Measurements from ENCODE around the gene ZNF80. TPM values are rescaled to one million over a fixed set of nuclear protein-coding genes. Genes with fewer than 3 reads are reported as not detected.

ZNF80 gene
- total RNA-seq, 1 donor from 2014 or later, result 0.17 TPM

- DNase-seq (ENCODE audit: low spot score), result no peak
These were observed 17.6 kb downstream of the ZNF80 start for GRCh38 chr3:114219741-114220140.

DNA sequence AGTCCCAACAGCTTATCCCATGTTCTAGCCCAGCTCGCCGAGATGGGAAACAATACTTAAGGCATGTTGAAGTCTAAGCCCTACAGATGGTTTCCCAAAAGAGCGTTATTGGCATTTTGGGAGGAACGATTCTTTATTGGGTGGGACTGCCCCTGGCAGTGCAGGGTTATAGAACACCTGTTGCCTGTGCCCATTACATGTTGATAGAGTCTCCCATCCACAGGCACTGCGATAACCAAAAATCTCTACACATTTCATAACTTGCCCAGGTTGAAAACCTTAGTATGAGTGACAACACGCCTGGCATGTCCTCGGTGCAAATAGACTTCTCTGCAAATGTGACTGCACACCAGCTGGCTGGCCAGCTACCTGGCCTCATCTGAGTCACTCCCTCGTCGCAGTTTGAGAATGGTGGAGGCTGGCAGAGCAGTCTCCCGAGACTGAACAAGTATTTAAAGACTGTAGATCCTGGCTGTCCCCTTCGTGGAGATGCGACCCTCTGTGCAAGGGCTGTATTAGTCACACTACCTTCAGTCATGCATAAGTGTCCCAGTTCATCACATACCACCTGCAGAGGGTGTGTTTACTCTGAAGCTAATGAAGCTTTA lies 18.7 kb downstream of the ZNF80 start:
- no peak for DNase-seq (ENCODE audit: low spot score)

DNA sequence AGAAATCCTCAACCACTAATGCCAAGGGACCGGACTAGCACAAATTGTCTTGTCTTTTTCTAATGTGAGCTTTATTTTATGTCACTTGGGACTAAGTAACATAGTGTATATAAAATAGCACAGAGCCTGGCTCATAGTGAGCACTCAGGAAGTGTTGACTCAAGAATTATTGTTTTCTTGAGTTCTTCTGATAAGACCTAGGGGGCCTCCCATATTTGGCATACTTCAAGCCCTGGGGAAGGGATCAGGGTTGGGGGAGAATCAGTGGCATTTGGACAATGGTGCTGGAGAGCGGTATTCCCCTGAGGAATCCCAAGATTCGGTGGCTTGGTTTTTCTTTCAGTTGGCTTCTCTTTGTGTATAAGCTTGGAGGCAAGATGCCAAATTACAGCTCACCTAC lies 19.4 kb downstream of the ZNF80 start:
- DNase-seq (ENCODE audit: low spot score), result no peak

DNA sequence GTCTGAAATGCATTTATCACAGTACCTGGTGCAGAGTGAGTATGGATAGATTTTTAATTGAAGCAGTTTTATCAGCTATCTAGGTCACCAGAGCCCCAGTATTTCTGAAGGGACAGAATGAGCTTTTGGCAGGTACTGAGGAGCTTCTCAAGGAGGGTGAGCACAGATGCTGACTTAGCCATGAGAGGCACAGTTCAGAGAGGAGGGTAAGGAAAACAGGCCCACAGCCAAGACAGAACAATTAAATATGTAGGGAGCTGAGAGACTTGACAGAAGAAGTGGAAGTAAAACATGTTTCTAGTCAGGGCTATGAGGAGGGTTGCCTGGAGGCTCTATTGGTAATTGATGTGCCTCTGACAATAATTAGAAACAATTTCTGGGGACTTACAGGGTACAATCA lies 20.1 kb downstream of the ZNF80 start:
- DNase-seq (ENCODE audit: low spot score), result no peak

GRCh38 chr3:114216186-114216970 lies 21.0 kb downstream of the ZNF80 start:
- DNase-seq (ENCODE audit: low spot score), result no peak

- DNase-seq (ENCODE audit: low spot score), result no peak
These were observed 22.6 kb downstream of the ZNF80 start for GRCh38 chr3:114214542-114215341.

GRCh38 chr3:114213627-114214541 lies 23.5 kb downstream of the ZNF80 start:
- peak; percentile 25 for DNase-seq (ENCODE audit: low spot score)

DNA sequence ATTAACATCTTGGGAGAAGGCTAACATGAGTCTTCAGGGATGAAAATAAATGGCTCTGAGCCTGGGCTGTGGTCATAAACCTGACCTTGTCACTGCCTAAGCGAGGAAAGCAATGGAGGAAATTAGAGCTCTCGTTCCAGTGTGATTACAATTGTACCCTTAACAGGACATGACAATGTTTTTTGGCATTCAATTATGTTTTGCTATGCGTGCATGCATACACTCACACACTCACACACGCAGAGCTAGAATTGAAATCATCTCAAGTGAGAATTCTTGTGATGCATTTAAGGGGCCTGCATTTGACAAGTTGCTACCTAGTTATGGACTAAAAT lies 24.1 kb downstream of the ZNF80 start:
- DNase-seq (ENCODE audit: low spot score), result no peak

DNA sequence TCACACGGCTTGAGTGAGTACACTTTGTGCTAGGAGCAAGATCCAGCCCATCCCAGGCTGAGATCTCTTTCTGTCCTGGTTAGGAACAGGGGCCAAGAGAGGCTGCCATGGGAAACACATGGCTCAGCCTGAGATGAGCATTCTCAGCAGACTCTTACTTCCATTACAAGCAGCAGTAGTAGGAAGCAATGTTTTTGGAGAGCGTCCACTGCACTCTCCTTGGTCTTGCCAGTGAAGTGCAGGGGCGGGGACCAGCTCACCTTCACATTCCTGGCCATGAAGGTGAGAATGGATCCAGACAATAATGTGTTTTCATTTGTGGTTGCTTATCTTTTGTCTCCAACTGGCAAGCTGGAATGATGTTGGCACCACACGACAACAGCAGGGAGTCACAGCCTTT lies 24.7 kb downstream of the ZNF80 start:
- no peak for DNase-seq (ENCODE audit: low spot score)

- no peak for DNase-seq (ENCODE audit: low spot score)
These were observed 29.6 kb downstream of the ZNF80 start for GRCh38 chr3:114207768-114208167.

DNA sequence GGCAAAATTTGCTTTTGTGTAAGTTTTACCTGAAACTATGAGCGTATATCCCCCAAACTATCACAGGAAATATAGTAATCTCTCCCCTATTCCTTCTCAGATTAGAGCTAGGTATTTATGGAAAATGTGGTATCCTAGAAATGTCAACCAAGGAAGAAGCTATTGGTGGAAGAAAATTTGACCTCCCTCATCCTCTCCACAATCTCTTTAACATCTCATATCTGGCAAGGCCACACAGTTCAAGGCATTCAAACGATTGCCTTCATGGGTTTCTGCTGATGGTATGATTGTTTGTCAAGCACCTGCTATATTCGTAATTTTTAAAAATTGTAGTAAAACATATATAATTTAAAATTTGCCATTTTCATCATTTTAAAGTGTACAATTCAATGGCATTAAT lies 31.0 kb downstream of the ZNF80 start:
- DNase-seq (ENCODE audit: low spot score), result no peak

- DNase-seq (ENCODE audit: low spot score), result no peak
These were observed 31.8 kb downstream of the ZNF80 start for GRCh38 chr3:114205541-114205940.

DNA sequence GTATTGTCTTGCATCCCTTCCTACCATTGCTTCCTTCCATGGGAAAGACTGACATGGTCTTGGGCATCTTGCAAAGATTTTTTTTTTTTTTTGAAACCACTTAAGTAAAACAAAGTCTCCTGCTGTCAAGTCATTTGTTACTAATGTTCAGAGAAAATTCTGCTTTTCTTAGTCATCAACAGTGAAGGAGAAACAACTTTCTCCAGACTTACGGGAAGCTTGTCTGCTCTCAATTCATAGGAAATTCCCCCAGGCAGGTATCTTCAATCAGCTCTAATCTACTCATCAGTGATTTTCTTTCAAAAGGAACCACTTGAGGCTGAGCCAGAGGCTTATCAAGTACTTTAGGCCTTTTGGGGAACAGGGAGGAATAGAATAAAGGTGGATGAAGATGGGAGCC lies 42.6 kb downstream of the ZNF80 start:
- DNase-seq (ENCODE audit: low spot score), result no peak

DNA sequence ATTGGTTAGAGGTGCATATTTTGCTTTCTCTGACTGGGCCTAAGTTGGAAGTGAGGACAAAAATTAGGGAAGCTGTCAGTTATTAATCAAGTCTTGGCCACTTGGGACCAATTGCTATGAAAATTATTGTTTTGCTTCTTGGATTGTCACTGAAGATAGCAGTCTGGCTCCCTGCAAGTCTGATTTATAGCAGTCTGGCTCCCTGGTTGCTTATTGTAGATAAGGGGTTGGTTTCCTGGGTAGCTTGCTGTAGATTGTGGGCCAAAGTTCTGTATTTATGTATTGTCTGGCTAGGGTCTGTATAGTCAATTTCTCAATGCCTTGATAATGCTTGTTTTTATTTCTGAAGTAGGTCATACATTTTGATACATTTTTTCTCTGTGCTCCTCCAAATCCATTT lies 45.2 kb downstream of the ZNF80 start:
- DNase-seq (ENCODE audit: low spot score), result no peak

DNA sequence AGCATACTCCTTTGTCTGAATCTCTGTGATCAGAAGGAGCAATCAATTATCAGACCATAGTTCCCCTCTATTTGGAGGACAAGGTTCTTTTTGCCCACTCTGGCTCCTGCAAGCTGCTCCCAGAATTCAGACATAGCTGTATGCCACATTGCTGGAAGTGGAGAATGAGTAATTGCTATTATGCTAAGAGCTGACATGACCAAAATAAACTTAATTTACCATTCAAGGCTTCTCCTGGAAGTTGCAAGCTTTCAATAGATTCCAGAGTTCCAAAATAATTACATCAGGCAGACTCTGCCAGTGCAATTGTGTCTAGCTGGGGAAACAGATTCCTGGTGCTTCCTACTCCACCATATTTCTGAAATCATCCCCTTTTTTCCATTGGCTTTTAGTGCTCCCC lies 50.9 kb downstream of the ZNF80 start:
- DNase-seq (ENCODE audit: low spot score), result no peak

Other genes starting within 250 kb of the ZNF80 start
- gene CCDC191, start 181.1 kb downstream of the ZNF80 start, total RNA-seq, result 7.2 TPM
- 16.4 TPM for gene QTRT2, start 180.8 kb downstream of the ZNF80 start, total RNA-seq
- not detected for gene DRD3, start 58.5 kb downstream of the ZNF80 start, total RNA-seq
- gene TIGIT, start 56.5 kb upstream of the ZNF80 start, total RNA-seq, result 0.40 TPM

All from mucosa of gallbladder (tissue), 1 donor.